ENCODE data around the gene IL17B. TPM values are rescaled to one million over a fixed set of nuclear protein-coding genes. Genes with fewer than 3 reads are reported as not detected.
A peak's percentile ranks its signal among the peaks of the same experiment; 100 is the strongest.

IL17B gene
- total and polyA plus RNA-seq, 2 donors: 0.24 to 1.2 TPM

GRCh38 chr5:149367249-149367971, 11.7 kb downstream of the IL17B start:
- no peaks in the 10 kb centered on the region for H3K27me3 ChIP-seq (ENCODE audit: control insufficient read depth in 2 of 2, insufficient read depth in 1 of 2, low read length in 1 of 2)
- no peak overlapping the region for H3K27ac ChIP-seq (ENCODE audit: low read depth in 1 of 2, low read length in 1 of 2)
- no peak overlapping the region for H3K4me3 ChIP-seq (ENCODE audit: low read length in 2 of 2)
- peak in 3 of 9 donors; percentile 70 to 76 (median 75) for DNase-seq (ENCODE audit: low read depth in 6 of 9, low spot score in 9 of 9)
- no peaks in the 10 kb centered on the region for H3K36me3 ChIP-seq (ENCODE audit: control insufficient read depth in 2 of 2, insufficient read depth in 2 of 2, low read length in 1 of 2)
- no peaks in the 10 kb centered on the region for H3K9me3 ChIP-seq (ENCODE audit: control insufficient read depth in 2 of 2, insufficient read depth in 1 of 2, low read length in 1 of 2)
- H3K4me1 ChIP-seq (ENCODE audit: control insufficient read depth in 2 of 2, insufficient read depth in 2 of 2, low read length in 2 of 2): peaks cover 0 to 6% of the 10 kb centered on the region in 2 donors
- 71% methylated on average over 14 of the region's 14 CpGs for WGBS

GRCh38 chr5:149366169-149366729, 12.8 kb downstream of the IL17B start:
- WGBS: 93% methylated on average over 1 of the region's 1 CpG
- no peak overlapping the region for H3K4me3 ChIP-seq (ENCODE audit: low read length in 2 of 2)
- peaks cover 0 to 3% of the 10 kb centered on the region in 2 donors for H3K4me1 ChIP-seq (ENCODE audit: control insufficient read depth in 2 of 2, insufficient read depth in 2 of 2, low read length in 2 of 2)
- no peak overlapping the region for H3K27ac ChIP-seq (ENCODE audit: low read depth in 1 of 2, low read length in 1 of 2)
- no peaks in the 10 kb centered on the region for H3K9me3 ChIP-seq (ENCODE audit: control insufficient read depth in 2 of 2, insufficient read depth in 1 of 2, low read length in 1 of 2)
- no peaks in the 10 kb centered on the region for H3K36me3 ChIP-seq (ENCODE audit: control insufficient read depth in 2 of 2, insufficient read depth in 2 of 2, low read length in 1 of 2)
- no peak for DNase-seq (ENCODE audit: low read depth in 6 of 9, low spot score in 9 of 9)
- no peaks in the 10 kb centered on the region for H3K27me3 ChIP-seq (ENCODE audit: control insufficient read depth in 2 of 2, insufficient read depth in 1 of 2, low read length in 1 of 2)

- Histone ChIP-seq H3K27ac (ENCODE audit: low read depth in 1 of 2, low read length in 1 of 2) (no peak overlapping the region), H3K36me3 (ENCODE audit: control insufficient read depth in 2 of 2, insufficient read depth in 2 of 2, low read length in 1 of 2) (no peaks in the 10 kb centered on the region), H3K27me3 (ENCODE audit: control insufficient read depth in 2 of 2, insufficient read depth in 1 of 2, low read length in 1 of 2) (no peaks in the 10 kb centered on the region), H3K4me1 (ENCODE audit: control insufficient read depth in 2 of 2, insufficient read depth in 2 of 2, low read length in 2 of 2) (peaks cover 0 to 8% of the 10 kb centered on the region in 2 donors), H3K9me3 (ENCODE audit: control insufficient read depth in 2 of 2, insufficient read depth in 1 of 2, low read length in 1 of 2) (no peaks in the 10 kb centered on the region), H3K4me3 (ENCODE audit: low read length in 2 of 2) (no peak overlapping the region)
- no peak for DNase-seq (ENCODE audit: low read depth in 6 of 9, low spot score in 9 of 9)
- 96% methylated on average over 6 of the region's 6 CpGs for WGBS
Measured at GRCh38 chr5:149365418-149365817, 13.7 kb downstream of the IL17B start.

DNA sequence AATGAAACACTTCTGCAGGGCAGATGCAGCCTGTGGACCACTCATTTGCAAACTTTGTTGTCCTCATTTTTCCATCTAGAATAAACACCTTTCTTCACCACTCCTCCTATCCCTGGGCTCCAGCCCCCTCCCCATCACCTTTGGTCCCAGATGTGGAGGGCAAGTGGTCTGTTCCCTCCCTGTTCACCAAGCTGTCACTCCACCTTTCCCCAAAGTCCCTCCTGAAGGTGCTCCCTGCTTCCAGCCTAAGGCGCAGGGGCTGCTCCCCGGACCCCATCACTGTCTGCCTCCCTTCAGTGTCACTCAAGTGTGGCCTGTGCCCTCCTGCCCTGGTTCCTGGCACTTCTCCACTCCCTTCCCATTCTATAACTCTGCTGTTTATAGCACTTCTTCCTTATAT, 14.4 kb downstream of the IL17B start:
- H3K36me3 ChIP-seq (ENCODE audit: control insufficient read depth in 2 of 2, insufficient read depth in 2 of 2, low read length in 1 of 2): no peaks in the 10 kb centered on the region
- WGBS: 100% methylated on average over 2 of the region's 2 CpGs
- H3K27ac ChIP-seq (ENCODE audit: low read depth in 1 of 2, low read length in 1 of 2): no peak overlapping the region
- no peak overlapping the region for H3K4me3 ChIP-seq (ENCODE audit: low read length in 2 of 2)
- H3K27me3 ChIP-seq (ENCODE audit: control insufficient read depth in 2 of 2, insufficient read depth in 1 of 2, low read length in 1 of 2): no peaks in the 10 kb centered on the region
- H3K4me1 ChIP-seq (ENCODE audit: control insufficient read depth in 2 of 2, insufficient read depth in 2 of 2, low read length in 2 of 2): peaks cover 0 to 13% of the 10 kb centered on the region in 2 donors
- H3K9me3 ChIP-seq (ENCODE audit: control insufficient read depth in 2 of 2, insufficient read depth in 1 of 2, low read length in 1 of 2): no peaks in the 10 kb centered on the region
- no peak for DNase-seq (ENCODE audit: low read depth in 6 of 9, low spot score in 9 of 9)

- WGBS: 98% methylated on average over 9 of the region's 9 CpGs
- Histone ChIP-seq H3K4me1 (ENCODE audit: control insufficient read depth in 2 of 2, insufficient read depth in 2 of 2, low read length in 2 of 2) (peaks cover 0 to 13% of the 10 kb centered on the region in 2 donors), H3K27me3 (ENCODE audit: control insufficient read depth in 2 of 2, insufficient read depth in 1 of 2, low read length in 1 of 2) (no peaks in the 10 kb centered on the region), H3K9me3 (ENCODE audit: control insufficient read depth in 2 of 2, insufficient read depth in 1 of 2, low read length in 1 of 2) (no peaks in the 10 kb centered on the region), H3K36me3 (ENCODE audit: control insufficient read depth in 2 of 2, insufficient read depth in 2 of 2, low read length in 1 of 2) (no peaks in the 10 kb centered on the region), H3K27ac (ENCODE audit: low read depth in 1 of 2, low read length in 1 of 2) (no peak overlapping the region), H3K4me3 (ENCODE audit: low read length in 2 of 2) (no peak overlapping the region)
- DNase-seq (ENCODE audit: low read depth in 6 of 9, low spot score in 9 of 9): no peak
Measured at GRCh38 chr5:149363936-149364335, 15.2 kb downstream of the IL17B start.

- H3K4me3 ChIP-seq (ENCODE audit: low read length in 2 of 2): no peak overlapping the region
- H3K36me3 ChIP-seq (ENCODE audit: control insufficient read depth in 2 of 2, insufficient read depth in 2 of 2, low read length in 1 of 2): no peaks in the 10 kb centered on the region
- H3K27me3 ChIP-seq (ENCODE audit: control insufficient read depth in 2 of 2, insufficient read depth in 1 of 2, low read length in 1 of 2): no peaks in the 10 kb centered on the region
- H3K4me1 ChIP-seq (ENCODE audit: control insufficient read depth in 2 of 2, insufficient read depth in 2 of 2, low read length in 2 of 2): peaks cover 2 to 17% of the 10 kb centered on the region in 2 donors
- no peaks in the 10 kb centered on the region for H3K9me3 ChIP-seq (ENCODE audit: control insufficient read depth in 2 of 2, insufficient read depth in 1 of 2, low read length in 1 of 2)
- no peak overlapping the region for H3K27ac ChIP-seq (ENCODE audit: low read depth in 1 of 2, low read length in 1 of 2)
- DNase-seq (ENCODE audit: low read depth in 6 of 9, low spot score in 9 of 9): no peak
Measured at GRCh38 chr5:149363358-149363757, 15.7 kb downstream of the IL17B start.

- H3K4me3 ChIP-seq (ENCODE audit: low read length in 2 of 2): no peak overlapping the region
- H3K4me1 ChIP-seq (ENCODE audit: control insufficient read depth in 2 of 2, insufficient read depth in 2 of 2, low read length in 2 of 2): peaks cover 4 to 20% of the 10 kb centered on the region in 2 donors
- H3K9me3 ChIP-seq (ENCODE audit: control insufficient read depth in 2 of 2, insufficient read depth in 1 of 2, low read length in 1 of 2): peaks cover 0 to 1% of the 10 kb centered on the region in 2 donors
- H3K36me3 ChIP-seq (ENCODE audit: control insufficient read depth in 2 of 2, insufficient read depth in 2 of 2, low read length in 1 of 2): no peaks in the 10 kb centered on the region
- no peak for DNase-seq (ENCODE audit: low read depth in 6 of 9, low spot score in 9 of 9)
- no peak overlapping the region for H3K27ac ChIP-seq (ENCODE audit: low read depth in 1 of 2, low read length in 1 of 2)
- 98% methylated on average over 12 of the region's 12 CpGs for WGBS
- no peaks in the 10 kb centered on the region for H3K27me3 ChIP-seq (ENCODE audit: control insufficient read depth in 2 of 2, insufficient read depth in 1 of 2, low read length in 1 of 2)
Measured at GRCh38 chr5:149362541-149362940, 16.6 kb downstream of the IL17B start.

GRCh38 chr5:149360272-149360671, 18.8 kb downstream of the IL17B start:
- H3K9me3 ChIP-seq (ENCODE audit: control insufficient read depth in 2 of 2, insufficient read depth in 1 of 2, low read length in 1 of 2): peaks cover 0 to 1% of the 10 kb centered on the region in 2 donors
- no peak overlapping the region for H3K4me3 ChIP-seq (ENCODE audit: low read length in 2 of 2)
- peaks cover 5% of the 10 kb centered on the region in 2 donors for H3K36me3 ChIP-seq (ENCODE audit: control insufficient read depth in 2 of 2, insufficient read depth in 2 of 2, low read length in 1 of 2)
- no peaks in the 10 kb centered on the region for H3K27me3 ChIP-seq (ENCODE audit: control insufficient read depth in 2 of 2, insufficient read depth in 1 of 2, low read length in 1 of 2)
- DNase-seq (ENCODE audit: low read depth in 6 of 9, low spot score in 9 of 9): no peak
- 96% methylated on average over 1 of the region's 1 CpG for WGBS
- H3K4me1 ChIP-seq (ENCODE audit: control insufficient read depth in 2 of 2, insufficient read depth in 2 of 2, low read length in 2 of 2): peaks cover 4 to 23% of the 10 kb centered on the region in 2 donors
- H3K27ac ChIP-seq (ENCODE audit: low read depth in 1 of 2, low read length in 1 of 2): peak overlapping the region in 1 of 2 donors; percentile 5

DNA sequence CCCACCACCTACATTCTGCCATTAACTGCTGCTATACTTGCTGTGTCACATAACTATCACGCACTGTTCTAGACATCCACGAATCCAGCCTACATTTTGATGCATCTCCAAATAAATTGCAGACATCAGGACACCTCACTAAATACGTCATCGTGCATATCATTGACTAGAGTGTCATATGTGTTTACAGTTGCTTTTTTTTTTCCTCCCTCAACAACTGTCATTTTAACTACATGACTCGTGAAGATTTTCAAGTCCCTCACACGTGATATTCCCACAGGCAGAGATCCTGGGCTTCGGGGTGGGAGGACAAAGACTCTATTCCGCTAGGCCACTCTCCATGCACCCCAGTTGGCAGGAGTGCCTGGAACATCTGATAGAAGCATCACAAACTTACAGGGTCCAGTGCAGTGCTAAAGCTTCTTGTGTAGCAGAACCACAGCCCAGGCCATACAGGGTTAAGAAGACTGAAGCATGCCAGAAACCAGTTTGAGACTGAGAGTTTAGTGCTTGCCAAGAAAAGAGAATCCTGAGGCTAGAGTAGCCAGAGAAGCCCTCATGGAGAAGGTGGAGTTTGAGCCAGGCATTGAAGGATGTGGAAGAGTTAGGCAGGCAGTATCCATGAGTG, 20.1 kb downstream of the IL17B start:
- Histone ChIP-seq H3K27ac (ENCODE audit: low read depth in 1 of 2, low read length in 1 of 2) (no peak overlapping the region), H3K27me3 (ENCODE audit: control insufficient read depth in 2 of 2, insufficient read depth in 1 of 2, low read length in 1 of 2) (no peaks in the 10 kb centered on the region), H3K4me1 (ENCODE audit: control insufficient read depth in 2 of 2, insufficient read depth in 2 of 2, low read length in 2 of 2) (peaks cover 4 to 23% of the 10 kb centered on the region in 2 donors), H3K4me3 (ENCODE audit: low read length in 2 of 2) (no peak overlapping the region), H3K36me3 (ENCODE audit: control insufficient read depth in 2 of 2, insufficient read depth in 2 of 2, low read length in 1 of 2) (peaks cover 14 to 15% of the 10 kb centered on the region in 2 donors), H3K9me3 (ENCODE audit: control insufficient read depth in 2 of 2, insufficient read depth in 1 of 2, low read length in 1 of 2) (peaks cover 0 to 1% of the 10 kb centered on the region in 2 donors)
- 95% methylated on average over 8 of the region's 8 CpGs for WGBS
- no peak for DNase-seq (ENCODE audit: low read depth in 6 of 9, low spot score in 9 of 9)
